HL-60/S4 treated with retinoic acid at 250 ng/mL for 4 days and 3 days (cell line): ENCODE data around the gene ELMOD3.
"Not testable (repeated sequence)": the region's sequence is repeated elsewhere in the genome, so short reads cannot be mapped to it uniquely, and the experiment has no call there.

Source experiments
- in situ Hi-C: fragments of 300-500 bp; cut with MboI; formaldehyde crosslinking; loops from 2 replicates; pipeline ENCODE4 v1.7.0; 2022; ENCODE audit warnings: low sequenced_read_pairs

The ELMOD3 gene

DNA sequence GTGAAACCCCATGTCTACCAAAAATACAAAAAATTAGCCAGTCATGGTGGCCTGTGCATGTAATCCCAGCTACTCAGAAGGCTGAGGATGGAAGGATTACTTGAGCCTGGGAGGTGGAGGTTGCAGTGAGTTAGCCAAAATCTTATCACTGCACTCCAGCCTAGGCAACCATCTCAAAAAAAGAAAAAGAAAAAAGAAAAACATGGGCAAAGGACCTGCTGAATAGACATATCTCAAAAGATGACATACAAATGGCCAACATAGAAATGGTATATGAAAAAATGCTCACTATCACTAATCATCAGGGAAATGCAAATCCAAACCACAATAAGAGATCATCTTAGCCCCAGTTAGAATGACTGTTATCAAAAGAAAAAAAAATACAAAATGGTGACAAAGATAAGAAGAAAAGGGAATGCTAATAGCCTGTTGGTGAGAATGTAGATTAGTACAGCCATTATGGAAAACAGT is 25.4 kb upstream of the ELMOD3 start:
- in situ Hi-C loops = no loop called here

DNA sequence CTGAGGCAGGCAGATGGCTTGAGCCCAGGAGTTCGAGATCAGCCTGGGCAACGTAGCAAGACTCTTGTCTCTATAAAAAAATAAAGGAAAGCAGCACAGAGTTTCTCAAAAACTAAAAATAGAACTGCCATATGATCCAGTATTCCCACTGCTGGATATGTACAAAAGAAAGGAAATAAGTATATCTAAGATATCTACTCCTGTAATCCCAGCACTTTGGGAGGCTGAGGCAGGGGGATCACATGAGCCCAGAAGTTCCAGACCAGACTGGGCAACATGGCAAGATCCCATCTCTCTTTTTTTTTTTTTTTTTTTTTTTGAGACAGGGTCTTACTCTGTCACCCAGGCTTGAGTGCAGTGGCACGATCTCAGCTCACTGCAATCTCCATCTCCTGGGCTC is 24.9 kb upstream of the ELMOD3 start:
- in situ Hi-C loops = not testable (repeated sequence)

DNA sequence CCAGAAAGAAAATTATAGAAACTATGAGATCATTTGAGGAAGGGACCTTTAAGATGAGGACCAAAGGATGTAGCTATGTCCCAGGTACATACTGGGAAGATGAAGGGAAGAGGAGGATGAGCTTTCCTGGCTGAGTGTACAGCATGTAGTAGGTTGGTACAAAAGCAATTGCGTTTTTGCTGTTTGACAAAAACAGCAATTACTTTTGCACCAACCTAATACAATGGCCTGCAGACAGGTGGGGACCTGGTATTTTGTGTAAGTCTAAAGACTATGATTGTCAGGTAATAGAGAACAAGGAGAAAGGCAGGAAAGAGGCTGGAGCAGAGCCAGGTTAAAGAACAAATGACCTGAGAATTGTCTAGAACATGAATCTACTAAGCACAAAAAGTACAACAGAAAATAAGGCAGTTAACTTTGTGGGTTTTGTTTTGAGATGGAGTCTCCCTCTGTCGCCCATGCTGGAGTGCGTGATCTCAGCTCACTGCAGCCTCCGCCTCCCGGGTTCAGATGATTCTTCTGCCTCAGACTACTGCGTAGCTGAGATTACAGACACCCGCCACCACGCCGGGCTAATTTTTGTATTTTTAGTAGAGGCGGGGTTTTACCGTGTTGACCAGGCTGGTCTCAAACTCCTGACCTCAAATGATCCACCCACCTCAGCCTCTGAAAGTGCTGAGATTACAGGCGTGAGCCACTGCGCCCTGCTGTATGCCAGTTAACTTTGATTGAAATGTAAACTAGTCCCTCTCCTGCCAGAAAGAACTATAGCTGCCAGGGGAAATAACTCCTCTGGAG is 23.5 kb upstream of the ELMOD3 start:
- in situ Hi-C loops = no loop called here

DNA sequence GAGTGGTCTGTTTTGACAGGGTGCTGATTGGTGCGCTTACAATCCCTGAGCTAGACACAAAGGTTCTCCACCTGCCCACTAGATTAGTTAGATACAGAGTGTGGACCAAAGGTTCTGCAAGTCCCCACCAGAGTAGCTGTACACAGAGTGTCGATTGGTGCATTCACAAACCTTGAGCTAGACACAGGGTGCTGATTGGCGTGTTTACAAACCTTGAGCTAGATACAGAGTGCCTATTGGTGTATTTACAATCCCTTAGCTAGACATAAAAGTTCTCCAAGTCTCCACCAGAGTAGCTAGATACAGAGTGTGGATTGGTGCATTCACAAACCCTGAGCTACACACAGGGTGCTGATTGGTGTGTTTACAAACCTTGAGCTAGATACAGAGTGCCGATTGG is 20.7 kb upstream of the ELMOD3 start:
- in situ Hi-C loops = not testable (repeated sequence)

DNA sequence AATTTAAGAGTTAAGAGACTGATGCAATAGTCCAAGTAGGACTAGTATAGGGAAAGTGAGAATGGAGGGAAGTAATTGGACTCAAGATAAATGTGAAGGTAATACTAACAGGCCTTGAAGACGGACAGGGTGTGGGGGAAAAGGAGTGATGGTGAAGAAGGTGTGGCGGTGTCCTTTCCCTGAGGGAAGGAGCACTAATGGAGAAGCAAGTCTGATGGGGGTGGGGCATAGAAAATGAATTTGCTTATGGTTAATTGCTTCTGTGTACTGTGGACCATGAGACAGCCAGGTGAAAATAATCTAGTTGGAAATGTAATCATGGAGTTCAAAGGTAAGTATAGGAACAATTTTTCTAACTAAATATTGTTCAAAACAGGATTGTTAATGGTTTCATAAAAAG is 19.6 kb upstream of the ELMOD3 start:
- in situ Hi-C loops = no loop called here

DNA sequence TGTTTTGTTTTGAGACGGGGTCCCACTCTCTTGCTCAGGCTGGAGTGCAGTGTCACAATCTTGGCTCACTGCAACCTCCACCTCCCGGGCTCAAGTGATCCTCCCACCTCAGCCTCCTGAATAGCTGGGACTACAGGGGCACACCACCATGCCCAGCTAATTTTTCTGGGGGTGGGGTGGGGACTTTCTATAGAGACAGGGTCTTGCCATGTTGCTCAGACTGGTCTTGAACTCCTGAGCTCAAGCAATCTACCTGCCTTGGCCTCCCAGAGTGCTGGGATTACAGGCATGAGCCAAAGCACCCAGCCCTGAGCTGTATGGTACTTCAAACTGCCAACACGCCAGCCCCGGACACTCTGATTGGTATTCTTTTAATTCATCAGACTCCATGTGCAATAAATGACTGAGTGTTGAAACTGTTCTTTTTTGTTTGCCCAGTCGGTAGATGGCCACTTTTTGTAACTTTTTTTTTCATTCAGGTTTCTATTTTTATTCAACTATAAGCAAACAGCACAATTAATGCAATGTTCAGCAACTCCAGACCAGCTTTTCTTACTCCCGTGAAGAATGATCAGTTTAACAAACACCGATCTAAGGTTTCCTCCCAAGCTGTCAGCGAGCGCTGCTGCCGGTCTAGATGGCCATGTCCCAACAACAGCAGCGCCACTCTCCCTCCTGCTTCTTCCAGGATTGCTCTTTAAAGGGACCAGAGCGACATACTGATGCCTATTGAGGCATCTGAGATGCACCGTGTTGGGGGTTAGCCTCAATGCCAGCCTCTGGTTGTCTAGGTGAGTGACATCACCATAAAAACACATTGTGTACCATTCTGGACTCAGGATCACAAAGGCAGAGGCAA is 14.3 kb upstream of the ELMOD3 start:
- in situ Hi-C loops = no loop called here

DNA sequence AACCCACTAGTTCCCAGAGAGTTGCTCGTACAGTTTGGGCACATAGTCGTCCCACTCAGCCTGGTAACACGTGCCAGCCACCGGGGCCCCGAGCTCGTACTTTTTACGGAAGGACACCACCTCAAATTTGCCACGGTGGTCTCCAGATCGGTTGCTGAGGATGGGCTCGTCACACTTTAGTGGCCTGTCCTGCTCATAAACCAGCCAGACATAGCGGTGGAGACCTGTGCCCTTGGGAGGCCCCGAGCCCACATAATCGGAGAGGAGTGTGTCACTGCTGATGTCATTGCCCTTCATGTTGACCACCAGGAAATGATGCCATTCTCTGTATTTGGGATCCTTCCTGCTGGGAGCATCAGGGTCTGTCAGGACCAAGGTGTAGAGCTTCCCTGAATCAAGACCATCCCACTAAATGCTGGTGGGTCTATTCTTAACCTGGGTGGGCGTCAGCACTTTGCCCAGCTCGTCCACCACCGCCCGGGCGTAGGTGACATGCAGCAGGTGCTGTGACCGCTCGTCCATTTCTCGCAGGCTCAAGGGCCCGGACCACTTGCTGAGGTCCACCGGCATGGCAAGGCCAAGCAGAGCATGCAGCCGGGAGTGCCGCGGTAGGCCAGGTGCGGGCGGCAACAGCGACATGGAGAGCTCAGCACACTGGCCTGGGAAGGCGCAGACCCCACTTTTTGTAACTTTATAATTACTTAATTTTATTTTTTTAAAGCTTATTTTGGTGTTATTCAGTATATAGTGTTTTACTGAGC is 13.1 kb upstream of the ELMOD3 start:
- in situ Hi-C loops = no loop called here

DNA sequence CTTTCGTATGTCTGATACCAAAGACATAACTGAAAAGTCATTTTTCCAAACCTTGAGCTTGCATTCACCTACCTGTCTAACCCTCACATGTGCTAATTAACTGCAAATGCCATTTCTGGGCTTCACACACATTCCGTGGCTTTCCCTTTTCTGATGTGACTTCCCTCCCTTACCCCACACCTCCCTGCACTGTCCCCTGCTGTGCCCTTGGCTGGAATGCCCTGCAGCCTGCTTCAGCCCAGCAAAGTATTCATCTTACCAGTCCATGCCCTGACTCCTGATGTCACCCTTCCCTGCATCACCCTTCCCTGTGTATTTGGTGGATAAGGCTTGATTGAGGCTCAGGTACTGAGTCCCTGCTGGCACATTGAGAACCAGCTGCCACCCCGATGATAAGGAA is 12.4 kb upstream of the ELMOD3 start:
- in situ Hi-C loops = no loop called here

DNA sequence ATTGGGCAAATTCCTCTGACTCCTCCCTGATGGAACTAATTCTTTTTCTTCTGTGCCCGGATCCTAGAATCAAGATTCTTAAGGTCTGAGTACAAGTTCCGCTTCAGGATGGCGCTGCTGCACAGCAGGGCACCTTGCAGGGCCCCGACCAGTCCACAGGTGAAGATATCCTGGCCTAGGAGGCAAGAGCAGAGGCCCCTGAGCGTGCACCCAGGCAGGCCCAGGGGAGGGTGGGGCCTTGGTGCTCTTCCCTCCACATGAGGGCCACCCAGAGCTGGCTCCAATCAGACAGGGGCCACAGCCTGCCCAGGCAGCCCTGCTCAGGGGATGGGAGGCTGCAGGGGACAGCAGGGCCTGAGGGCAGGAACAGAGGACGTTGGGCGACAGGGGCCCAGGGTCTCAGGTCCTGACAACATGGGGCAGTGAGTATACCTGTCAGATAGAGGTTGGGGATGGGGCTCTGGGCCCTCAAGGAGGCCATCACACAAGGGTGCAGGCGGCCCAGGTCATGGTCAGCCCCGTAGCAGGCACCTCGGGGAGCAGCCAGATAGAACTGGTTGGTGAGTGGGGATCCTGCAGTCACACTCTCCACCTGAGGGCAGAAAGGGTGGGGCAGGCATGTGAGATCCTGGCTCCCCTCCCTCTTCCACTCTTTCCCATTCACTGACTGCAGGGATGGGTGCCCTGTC is 11.2 kb upstream of the ELMOD3 start:
- in situ Hi-C loops = not testable (repeated sequence)

DNA sequence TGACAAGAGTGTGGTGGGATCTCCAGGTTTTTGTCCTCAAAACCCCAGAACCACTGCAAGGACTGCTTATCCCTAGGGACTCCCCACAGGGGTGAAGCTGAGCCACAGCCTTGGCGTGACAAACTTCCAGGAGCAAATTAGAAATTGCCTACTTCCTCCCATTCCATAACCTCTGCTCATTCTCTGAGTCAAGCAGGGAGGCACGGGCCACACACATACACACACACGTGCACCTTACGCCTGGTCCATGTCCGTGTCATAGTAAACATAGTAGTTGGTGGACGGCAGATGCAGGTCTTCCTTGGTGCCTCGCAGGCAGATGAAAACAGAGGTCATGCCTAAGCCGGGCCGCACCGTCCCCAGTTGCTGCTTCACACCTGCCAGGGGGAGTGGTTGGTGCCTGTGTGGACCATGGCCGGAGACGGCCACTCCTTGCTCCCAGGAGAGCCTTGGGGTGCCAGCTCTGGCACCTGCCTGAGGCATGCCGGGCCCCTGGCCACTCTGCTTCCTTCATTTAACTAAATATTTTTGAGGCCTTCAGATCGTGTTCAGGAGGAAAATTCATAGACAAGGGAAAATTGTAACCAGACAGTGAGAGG is 10.1 kb upstream of the ELMOD3 start:
- in situ Hi-C loops = no loop called here

DNA sequence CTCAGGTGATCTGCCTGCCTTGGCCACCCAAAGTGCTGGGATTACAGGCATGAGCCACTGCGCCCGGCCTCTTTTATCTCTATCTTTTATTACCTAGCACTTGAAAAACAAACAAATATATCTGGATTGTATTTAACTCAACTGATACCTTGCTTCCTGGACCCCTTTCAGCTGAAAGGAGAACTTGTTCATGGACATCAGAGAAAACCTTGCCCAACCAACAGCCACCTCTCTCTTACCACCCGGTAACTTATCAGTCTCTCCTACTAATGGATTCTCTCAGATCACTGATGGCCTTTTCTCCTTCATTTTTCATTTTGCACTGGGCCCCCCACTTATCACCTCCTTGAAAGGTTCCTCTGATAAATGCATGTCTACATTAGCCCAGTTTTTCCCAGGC is 7.0 kb upstream of the ELMOD3 start:
- in situ Hi-C loops = no loop called here

DNA sequence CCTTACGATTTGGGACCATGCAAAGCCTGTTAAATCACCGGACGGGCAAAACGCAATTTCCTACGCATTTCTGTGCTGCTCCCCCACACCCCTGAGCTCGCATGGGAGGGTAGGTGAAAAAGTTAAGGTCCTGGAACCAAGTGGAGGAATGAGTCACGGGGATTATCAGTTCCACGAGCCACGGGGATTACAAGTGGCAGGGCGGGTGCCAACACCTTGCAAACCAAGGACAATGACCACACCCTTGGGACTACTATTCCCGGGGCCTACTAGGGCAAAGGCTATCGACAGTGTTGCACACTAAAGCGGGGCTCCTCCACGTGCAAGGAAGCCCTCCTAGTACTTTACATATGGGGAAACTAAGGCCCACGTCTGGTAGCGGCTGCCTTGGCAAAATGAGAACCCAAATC is 688 bp upstream of the ELMOD3 start:
- in situ Hi-C loops = no loop called here

DNA sequence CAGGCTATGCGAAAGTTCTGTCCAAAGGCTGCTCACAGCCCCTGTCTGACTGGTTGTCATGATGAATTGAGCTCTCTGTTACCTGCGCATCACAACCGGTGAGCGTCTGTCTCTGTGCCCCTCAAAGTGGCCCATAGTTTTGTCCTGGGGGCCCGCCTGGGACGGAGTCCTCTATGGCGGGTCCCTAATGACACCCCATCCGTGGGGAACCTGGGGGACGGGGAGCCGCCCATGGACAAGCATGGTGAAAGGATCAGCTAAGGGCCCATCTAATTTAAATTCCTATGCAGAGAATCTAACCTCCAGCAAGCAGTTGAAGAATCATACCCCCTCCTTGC is 473 bp downstream of the ELMOD3 start:
- in situ Hi-C loops = no loop called here

DNA sequence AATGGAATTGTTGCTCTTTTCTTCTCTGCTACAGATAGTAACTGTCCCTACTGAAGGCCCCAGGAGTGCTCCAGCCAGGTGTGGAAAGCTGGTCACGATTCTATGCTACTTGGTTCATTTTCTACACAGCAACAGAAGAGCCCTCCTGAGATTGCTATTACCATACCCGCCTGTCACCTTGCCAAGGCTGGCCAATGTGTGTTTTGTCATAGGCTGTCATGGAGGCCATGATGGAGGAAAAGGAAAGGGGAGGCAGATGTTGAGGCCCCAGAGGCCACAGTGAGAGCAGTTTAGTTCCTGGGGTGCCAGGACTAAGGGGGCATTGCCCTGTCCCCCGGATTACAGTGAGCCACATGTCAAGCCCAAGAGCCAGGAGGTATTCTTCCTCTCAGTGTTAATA is 952 bp downstream of the ELMOD3 start:
- in situ Hi-C loops = no loop called here

DNA sequence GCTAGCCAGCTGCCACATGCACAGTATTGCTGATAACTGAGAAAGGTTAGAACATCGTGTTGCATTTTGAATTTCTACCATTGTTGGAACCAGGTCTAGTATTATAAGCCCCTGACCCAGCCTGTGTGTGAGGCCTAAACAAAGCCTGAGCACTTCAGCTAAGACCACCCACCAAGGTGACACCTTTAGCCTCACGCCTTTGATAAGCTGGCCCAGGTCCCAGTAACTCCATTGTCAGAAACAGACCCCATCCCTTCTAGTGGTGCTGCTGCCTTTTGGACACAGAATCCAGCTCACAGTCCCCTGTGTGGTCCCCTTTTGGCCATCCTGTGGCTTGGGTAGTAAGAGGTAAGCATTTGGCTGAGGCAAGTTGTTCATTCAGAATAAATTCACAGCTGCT is 1.6 kb downstream of the ELMOD3 start:
- in situ Hi-C loops = no loop called here

DNA sequence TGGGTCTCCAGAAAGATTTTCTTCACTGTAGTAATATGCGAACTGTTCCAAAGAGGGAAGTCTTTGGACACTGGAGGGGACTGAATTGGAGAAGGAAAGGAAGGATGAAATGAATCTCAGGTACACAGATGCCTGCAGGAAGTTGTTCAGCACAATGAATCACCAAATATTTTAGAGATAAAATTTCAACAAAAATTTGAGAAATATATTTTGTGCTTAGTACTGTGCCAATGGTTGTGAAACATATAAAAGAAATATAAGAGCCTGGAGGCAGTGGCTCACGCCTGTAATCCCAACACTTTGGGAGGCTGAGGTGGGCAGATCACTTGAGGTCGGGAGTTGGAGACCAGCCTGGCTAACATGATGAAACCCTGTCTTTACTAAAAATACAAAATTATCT is 3.2 kb downstream of the ELMOD3 start:
- in situ Hi-C loops = no loop called here

DNA sequence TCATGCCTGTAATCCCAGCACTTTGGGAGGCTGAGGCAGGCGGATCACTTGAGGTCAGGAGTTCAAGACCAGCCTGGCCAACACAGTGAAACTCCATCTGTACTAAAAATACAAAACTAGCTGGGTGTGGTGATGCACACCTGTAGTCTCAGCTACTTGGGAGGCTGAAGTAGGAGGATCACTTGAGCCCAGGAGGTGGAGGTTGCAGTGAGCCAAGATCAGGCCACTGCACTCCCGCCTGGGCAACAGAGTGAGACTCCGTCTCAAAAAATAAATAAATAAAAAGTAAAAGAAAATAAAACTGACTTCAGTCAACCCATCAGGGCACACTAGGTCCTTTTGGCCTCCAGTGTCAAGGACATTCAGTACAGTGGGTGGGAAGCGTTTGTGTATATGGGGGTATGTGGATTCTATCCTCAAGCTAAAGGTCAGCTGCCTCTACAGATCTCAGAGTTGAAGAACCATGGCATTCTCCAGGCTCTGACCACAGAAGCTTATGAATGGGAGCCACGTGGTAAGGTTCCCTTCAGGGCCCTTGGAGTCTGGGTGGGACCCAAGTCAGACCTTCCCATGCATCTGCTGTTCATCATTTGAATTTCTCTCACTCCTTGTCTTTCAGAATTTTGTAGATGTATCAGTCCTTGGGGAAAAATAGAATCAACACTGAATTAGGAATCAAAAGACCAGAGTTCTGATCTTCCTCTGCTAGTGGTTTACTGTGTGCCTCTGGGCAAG is 8.3 kb downstream of the ELMOD3 start:
- in situ Hi-C loops = not testable (repeated sequence)

DNA sequence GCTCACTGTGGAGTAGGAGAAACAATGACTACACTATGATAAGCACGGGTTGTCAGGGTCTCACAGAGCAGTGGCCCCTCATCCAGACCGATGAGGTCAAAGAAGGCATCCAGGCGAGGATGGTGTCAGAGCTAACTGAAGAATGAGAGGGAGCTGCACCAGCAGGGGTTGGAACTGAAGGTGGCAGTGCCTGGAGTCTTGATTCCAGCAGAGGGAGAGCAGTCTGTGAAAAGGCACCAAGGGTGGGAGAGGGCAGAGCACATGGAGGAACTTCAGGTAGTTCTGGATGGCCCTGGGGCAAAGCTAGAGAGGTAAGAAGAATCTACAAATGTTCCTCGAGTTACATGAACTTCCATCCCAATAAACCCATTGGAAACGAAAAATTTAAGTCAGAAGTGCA is 12.6 kb downstream of the ELMOD3 start:
- in situ Hi-C loops = no loop called here

DNA sequence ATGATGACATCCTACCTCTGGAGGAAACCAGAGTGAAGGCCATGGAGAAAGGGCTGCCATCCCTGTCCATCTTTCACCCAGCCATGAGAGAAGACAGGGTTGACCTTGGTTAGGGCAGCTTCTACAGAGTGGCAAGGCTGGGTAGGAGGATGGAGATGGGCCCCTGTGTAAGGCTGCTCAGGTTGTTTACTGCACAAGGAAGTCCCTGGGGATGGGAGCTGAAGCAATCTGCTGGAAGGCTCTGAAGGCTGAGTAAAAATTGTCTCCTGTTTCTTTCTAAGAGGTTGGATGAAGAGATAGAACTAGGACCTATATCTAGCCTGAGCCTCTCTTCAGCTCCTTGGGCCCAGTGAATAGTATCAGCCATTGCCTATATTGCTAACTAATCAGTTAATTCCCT is 14.4 kb downstream of the ELMOD3 start:
- in situ Hi-C loops = no loop called here

DNA sequence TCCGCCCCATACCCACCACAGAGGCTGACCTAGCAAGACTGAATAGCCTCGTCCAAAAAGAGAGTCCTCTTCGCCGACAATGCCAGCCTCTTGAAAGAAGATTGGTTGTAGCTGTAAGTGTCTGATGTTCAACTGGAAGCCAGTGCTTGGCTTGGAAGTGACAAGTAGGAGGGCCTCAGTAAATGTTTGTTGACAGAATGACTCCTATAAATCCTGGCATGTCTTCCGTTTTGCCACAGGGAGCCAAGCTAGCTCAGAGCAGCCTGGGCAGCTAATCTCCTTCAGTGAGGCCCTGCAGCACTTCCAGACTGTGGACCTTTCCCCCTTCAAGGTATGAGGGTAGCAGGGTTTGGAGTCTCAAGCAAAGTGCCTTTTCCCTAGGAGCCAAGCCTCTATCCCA is 14.9 kb downstream of the ELMOD3 start:
- in situ Hi-C loops = no loop called here
